A673 (cell line): Measurements from ENCODE around the gene PIRT.

Source experiments
- EZH2 ChIP-seq: fragments of 200-600 bp; sonication (generic); IDR thresholded peaks from 2 replicates; pipeline ENCODE4 v1.6.1; 2017; ENCODE audit warnings: borderline replicate concordance, low read depth, mild to moderate bottlenecking, mixed read lengths, antibody characterized with exemption, low read length; ENCODE audit not compliant: poor library complexity, severe bottlenecking
- TF ChIP-seq, protein P1 (sequence below): fragments of 300-800, 200-600 bp; sonication (generic); conservative IDR thresholded peaks from 2 replicates; pipeline ENCODE4 v1.5.1; 2017; ENCODE audit warnings: low read depth, mild to moderate bottlenecking, antibody characterized with exemption, low read length, moderate library complexity, mixed read lengths

GRCh38 chr17:10812674-10813073 is 25.2 kb downstream of the PIRT start:
- TF ChIP-seq, protein P1, sequence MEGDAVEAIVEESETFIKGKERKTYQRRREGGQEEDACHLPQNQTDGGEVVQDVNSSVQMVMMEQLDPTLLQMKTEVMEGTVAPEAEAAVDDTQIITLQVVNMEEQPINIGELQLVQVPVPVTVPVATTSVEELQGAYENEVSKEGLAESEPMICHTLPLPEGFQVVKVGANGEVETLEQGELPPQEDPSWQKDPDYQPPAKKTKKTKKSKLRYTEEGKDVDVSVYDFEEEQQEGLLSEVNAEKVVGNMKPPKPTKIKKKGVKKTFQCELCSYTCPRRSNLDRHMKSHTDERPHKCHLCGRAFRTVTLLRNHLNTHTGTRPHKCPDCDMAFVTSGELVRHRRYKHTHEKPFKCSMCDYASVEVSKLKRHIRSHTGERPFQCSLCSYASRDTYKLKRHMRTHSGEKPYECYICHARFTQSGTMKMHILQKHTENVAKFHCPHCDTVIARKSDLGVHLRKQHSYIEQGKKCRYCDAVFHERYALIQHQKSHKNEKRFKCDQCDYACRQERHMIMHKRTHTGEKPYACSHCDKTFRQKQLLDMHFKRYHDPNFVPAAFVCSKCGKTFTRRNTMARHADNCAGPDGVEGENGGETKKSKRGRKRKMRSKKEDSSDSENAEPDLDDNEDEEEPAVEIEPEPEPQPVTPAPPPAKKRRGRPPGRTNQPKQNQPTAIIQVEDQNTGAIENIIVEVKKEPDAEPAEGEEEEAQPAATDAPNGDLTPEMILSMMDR = no peak
- TF ChIP-seq EZH2 = no peak
